D341Med (cell line): ENCODE data around the gene KIAA1217.

ENCODE experiments used
- DNase-seq: peaks from one replicate; pipeline ENCODE4 v3.0.0; 2012; ENCODE audit warnings: low spot score

Gene KIAA1217

DNA sequence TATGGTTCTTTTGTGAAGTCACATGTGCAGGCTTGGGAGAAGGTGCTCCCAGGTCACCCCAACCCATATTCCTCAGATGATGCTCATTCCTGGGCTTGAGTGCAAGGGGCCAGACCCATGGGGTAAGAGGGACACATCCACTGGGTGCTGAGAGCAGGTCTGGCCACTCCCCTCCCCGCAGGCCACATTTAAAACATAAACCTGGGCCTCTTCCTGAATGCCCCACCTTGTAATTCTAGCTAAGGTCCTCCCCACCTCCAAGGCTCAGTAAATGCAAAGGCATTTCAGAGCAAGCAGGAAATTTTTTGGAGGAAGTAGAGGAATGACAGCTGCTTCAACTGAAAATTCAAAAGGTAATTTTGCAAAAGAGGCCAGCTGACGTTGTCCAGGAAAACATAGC, 342.2 kb downstream of the KIAA1217 start:
- DNase-seq: no peak

DNA sequence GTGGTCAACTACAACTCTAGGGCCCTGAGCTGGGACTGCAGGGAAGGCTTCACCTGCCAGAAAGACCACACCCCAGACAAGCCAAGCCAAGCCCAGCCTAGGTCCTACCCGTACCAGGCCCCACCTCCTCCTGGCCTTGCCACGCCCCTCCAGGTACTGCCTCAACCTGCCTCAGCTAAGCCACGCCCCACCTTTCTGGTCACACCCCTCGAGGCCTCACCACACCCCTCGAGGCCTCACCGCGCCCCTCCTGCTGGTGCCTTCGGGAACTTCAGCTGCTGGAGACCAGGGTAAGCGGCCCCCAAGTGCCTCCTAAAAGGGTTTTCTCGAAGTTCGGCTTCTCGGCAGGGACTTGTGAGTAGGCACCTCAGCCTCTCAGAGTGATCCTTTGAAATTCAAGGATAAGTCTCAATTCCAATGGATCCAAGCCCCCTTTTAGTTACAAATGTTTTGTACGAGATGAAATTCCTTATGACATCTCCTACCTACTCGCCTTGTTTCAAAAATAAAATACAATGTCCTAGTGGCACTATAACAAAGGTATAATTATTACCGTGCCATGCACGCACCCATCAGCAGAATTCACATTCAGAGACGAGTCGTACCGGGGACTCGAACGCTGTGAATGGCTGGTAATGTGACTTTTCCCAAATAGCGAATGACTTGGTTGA, 343.5 kb downstream of the KIAA1217 start:
- peak; percentile 49 for DNase-seq

DNA sequence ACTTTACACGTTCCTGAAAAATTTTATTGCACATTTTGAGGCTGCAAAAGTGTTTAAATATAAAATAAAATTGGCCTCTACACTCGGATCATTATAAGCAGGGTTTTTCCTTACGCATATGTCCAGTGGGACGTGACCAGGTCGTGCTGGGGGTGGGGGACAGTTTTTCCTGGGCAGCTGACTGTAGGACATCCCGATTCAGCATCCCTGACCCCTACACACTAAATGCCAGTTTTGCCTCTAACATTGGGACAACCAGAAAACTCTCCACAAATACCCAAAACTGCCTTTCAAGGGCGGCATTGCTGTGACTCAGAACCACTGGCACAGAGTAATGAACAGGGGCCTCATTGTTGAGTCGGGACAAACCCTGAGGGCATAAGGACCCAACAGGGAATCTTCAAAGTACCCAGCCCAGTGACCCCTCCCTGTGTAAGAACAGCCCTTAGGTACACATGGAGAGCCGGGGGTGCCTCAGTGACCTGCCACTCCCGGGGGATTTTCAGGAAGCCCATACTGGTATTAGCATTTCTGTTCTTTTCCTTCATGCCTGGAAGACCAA, 344.2 kb downstream of the KIAA1217 start:
- DNase-seq: no peak

DNA sequence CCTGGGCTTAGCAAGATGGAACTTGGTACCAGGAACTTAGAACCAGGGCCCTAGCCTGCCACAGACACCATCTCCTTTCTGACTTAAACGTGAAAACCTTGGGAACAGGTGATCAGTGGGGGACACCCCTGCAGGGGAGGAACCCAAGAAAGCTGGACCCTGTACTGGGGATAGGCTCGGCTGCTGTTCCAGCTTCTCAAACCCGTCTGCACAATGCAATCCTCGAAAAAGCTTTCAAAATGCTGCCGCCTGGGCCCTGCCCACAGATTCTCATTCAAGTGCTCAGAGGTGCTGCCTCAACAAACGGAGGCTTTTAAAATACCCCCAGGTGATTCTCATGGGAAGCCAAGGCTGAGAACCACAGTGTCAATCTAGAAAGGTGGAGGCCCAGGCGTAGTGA, 345.1 kb downstream of the KIAA1217 start:
- no peak for DNase-seq

DNA sequence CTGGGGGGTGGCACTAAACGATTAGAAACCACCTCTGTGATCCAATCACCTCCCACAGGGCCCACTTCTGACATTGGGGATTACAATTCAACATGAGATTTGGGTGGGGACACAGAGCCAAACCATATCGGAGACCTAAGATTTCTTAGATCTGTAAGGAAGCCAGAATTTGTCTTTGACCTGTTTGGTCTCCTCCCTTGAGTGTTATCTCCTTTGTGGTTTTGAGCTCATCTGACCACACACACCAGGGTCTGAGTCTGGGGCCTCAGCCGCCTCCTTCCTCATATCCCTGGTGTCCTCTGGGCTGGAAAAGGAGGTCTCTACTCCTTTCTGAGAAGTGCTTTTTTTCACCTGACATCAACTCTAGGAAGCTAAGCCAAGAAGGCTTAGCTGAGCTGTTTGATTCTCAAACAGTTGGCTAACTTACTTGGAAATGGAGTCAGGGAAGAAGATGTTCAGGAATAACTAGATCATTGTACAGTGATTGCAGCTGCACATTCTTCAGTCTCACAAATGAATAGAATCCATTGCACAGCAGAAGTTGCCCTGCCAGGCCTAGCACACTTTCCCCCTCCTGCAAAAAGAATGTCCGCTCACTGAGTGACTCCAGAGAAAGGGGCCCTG, 347.3 kb downstream of the KIAA1217 start:
- DNase-seq: no peak

DNA sequence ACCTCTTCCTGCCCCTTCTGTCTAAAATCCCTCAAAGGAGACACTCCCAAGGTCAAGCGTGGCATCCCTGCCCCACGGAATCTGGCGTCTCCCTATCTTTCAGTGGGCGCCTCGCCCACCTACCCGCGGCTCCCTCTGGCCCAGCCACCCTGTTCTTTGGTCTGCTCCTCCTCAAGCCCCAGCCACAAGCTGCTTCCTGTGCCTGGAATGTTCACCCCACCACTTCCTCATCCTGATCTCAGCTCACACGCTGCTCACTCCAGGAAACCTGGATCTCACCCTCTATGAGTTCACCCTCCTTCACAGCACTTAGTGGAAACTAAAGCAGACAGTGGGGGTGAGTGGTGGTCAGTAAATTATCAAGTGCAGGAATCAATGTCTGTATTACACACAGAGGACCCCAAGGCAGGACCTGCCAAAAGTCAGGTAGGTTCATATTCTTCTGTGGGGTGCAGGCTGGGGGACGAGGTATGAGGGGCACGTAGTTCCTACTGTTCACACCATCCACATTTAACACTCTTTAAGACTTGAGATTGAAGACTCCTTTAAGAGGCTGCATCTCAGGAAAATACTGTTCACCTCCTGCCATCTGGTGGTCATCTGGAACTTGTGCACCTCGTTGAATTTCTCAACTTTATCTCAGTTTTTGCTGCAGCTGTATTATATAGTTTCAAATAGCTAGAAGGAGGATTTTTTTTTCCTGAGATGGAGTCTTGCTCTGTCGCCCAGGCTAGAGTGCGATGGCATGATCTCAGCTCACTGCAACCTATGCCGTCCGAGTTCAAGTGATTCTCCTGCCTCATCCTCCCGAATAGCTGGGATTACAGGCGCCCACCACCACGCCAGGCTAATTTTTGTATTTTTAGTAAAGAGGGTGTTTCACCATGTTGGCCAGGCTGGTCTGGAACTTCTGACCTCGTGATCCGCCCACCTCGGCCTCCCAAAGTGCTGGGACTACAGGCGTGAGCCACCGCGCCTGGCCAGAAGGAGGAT, 348.1 kb downstream of the KIAA1217 start:
- DNase-seq: peak; percentile 57

DNA sequence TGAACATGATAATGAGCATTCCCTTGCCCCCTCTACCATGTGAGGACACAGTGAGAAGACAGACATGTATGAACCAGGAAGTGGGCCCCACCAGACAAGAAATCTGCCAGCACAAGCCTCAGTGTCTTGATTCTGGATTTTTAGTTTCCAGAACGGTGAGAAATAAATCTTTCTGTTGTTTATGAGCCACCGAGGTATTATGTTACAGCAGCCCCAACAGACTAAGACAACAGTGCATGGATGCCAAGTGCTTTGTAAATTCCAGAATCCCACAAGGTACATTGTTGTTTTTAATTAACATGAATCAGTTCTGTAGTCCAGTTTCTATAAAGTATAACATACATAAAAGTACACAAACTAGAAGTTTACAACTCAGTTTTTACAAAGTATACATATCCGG, 352.5 kb downstream of the KIAA1217 start:
- no peak for DNase-seq

DNA sequence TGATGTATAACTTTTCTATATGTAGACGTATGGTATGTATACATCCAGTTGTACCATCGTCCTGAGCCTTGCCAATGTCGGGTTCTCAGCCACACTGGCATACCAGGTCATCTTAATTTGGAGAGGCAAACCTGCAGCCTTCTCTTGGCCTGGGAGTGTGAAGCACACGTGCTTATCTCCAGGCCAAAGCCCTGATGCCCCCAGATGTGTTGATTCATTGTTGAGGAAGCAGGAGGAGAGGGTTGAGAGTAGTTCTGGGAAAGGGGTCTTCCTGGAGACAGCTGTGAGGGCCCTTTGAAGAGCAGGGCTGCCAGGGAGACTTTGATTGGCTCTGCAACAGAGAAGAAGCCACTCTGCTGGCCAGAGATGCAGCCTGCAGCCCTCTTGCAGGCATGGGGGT, 359.1 kb downstream of the KIAA1217 start:
- no peak for DNase-seq

DNA sequence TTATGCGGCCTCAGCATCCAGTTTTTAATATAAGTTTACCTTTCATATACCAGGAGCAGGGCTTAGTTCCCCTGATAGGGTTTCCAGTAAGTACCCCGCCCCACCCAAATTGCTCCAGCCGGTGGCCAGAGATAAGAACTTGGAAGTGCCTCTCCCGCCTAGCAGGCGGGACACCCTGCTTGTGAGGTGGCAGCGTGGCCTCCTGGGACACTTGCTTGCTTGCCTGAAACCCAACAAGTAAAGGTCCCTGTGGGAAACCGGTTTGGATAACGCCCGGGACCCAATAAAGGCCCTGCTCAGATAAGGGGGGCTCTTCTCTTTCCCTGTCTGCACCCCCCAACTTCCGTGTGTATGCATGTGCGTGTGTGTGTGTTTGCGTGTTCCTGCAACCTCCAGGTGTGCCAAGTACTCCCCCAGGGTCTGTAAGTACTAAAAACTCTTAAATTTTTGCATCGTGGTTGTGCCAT, 360.4 kb downstream of the KIAA1217 start:
- no peak for DNase-seq

DNA sequence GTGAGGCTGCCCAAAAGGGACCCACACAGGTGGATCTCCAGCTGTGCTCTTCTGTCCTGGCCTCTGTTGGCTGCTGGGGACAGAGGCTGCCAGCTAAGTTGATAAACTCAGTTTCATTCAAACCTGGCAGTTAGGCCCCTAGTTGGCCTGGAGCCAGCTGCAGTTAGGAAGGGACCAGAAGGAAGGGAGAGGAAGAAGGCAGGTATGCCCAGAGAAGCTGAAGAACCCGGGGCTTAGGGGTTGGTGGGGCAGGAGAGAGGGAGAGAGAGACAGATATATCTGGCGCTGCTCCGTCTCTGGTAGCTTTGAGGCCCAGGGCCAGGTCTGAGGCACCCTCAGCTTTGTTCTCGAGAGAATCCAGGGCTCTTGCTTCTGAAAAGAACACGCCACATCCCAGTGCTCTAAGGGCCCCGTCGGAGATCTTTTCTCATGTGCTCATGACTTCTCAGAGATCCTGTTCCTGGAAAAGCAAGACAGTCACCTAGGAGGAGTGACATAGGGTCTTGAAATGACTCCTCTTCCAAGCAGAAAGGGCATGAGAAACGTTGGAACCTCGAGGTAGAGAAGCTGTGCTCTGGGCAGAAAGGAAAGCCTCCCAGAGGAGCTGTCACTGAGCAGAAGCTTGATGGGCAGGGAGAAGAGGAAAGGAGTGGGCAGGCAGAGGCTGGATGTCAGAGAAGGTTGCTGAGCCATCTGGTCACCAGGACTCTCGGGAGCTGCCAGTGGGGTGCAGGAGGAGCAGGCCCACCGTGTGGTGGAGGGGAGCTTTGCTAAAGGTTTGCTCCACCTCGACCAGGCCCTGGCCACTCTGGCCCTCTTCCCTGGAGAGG, 361.1 kb downstream of the KIAA1217 start:
- DNase-seq: no peak

DNA sequence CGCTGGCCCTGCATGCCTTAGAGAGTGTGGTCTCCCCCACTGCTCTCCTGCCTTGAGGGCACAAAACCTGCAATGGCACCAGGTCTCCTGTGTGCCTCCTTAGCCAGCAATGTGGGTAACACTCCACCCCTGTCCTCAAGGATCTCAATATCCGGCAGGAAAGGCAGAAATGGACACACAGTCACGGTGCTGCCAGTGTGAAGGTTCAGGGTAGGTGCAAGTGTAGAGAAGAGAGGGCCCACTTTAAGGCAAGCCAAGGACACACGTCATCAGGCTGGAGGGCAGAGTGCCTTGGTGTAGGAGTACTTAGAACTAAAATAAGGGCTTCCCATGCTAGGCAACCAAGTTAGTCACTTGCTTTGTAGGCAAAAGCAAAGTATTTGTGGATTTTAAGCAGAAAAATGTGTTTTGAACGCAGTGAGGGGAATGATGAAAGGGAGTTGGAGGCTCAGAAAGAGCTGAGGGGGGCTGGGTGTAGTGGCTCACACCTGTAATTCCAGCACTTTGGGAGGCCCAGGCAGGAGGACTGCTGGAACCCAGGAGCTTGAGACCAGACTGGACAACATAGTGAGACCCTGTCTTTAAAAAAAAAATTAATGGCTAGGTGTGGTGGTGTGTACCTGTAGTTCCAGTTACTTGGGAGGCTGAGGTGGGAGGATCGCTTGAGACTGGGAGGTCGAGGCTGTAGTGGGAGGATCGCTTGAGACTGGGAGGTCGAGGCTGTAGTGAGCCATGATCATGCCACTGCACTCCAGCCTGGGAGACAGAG, 361.9 kb downstream of the KIAA1217 start:
- DNase-seq: no peak

DNA sequence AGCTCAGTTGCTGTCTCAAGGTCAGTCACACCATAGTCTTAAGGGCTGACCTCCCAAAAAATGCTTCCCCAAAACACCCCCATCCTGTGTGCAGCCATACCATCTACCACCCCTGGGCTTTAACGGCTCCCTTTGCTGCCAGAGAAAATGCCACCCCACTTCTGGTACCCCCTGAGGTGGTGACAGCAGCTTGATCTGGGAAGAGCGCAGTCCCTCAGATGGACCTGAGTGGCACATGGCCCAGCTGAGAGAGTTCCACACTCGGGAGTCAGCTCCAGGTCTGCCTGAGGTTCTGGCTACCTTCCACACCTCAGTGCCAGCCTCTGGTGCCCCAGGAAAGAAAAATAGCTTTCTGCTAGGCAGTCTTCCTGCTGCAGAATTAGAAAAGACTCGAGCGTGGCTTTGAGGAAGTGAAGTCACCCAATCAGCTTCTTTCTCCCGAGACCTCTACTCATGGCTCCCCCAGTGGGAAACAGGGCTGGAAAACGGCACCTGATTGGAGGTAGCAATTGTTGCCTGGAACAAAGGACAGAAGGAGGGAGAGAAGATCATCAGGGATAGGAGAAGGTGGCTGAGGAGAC, 363.0 kb downstream of the KIAA1217 start:
- no peak for DNase-seq

DNA sequence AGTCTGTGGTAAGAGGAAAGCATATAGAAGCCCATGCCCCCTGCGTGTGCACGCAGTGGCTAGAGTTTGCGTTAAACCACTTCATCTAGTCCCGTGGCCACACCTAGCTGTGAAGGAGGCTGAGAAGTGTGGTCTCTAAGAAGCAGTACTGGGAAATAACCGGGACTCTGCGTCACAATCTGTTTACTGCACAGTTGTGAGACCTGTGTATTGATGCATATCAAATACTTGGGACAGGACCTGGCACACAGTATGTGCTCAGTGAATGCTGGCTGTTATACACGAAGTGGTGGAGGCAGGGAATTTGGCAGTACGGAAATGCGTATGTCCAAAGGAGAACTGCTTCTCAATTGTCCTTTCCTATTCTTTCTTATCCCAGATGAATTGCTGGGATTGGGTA, 365.2 kb downstream of the KIAA1217 start:
- DNase-seq: no peak

DNA sequence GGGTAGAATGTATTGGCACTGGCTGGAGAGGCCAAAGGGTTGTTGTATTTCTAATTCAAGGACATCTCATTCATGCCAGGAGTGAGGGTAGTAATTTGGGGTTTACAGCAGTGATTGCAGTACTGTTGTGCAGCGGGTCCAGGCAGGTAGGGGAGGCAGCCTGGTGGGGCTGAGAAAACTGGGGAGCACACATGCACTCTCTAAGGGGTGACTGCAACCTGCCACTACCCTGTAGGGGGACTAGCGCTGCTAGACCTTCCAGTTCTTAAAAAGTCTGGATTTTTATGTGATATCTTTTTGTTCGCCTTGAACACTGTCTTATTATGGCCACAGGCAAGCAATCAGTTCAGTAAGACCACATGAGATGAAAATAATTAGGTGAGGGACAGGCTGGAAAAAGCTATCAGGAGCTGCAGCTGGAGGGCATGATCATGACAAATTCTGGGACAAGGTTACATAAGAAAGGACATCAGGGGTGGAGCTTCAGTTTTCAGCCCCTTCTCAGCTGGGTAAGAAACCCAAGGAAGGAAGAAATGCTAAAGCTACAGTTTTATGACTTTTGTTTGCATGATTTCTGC, 365.7 kb downstream of the KIAA1217 start:
- no peak for DNase-seq

DNA sequence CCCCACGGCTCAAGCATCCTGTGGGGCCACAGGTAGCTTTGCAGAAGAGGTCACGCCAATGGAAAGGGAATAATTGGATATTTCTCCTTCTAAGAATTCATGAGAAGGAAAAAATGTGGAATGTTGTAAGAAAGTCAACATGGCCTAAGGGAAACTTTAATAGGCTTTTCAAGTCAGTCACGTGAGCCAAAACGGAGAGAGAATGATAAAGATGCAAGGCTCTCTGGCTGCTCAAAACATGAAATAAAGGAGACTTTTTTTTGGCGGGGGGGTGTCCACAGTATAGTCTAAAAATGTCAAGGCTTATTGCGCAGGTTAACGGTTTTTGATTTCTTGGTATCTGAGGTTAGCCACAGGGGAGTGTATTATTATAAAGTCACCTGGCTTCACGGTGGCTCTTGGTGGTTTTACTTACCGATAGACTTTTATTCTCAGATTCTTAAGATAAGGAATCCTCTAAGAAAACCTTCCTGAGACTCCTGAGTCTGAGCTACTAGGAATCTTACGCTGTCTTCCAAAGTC, 366.6 kb downstream of the KIAA1217 start:
- no peak for DNase-seq

DNA sequence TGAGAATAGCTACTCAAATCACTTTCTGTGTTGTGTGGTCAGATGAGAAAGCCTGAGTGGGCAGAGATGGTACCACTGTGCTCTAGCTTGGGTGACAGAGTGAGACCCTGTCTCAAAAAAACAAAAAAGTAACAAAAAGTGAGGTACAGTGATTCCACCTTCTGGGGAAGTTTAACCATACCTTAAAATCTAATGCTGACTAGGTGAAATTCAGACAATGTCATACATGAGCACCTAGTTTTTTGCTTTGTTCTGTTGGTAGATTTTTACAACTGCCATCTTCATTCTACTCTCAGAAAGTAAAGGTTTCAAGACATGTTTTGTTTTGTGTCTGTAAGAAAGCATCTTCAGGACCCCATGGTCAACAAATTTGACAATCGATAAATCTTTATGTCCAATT, 370.5 kb downstream of the KIAA1217 start:
- DNase-seq: no peak

DNA sequence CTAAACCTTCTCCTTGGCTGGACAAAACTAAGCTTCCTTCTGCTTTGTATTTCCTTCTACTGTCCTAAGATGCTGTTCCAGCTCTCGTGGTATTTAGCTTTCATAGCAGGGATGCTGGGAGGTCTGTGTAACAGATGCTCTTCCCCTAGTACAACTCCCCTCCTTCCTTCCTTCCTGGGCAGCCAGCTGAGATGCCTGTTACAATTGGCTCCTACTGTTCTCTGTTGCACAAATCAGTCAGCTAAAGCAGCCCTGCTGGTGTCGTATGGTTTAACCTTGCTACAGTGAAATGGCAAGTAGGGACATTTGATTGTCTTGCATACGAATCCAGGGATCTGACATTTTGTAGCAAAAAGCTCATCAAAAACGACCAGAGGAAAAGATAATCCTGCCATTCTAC, 371.0 kb downstream of the KIAA1217 start:
- no peak for DNase-seq

DNA sequence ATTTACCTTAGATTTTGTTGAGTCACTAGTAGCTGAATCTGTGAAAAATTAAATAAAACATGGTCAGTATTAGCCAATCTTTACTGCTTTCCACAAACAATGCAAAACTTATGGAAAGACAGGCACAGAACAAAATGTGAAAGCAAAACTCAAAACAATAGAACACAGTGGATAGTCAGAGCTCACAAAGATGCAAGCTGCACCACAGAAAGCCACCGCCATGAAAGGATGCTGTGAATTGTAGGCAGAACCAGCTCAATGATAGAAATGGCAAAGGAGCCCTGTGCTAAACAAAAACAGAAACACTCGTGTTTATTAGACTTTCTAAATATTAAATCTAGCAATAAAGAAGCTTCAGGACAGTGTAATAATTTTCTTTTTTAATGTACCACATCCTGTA, 380.3 kb downstream of the KIAA1217 start:
- no peak for DNase-seq

DNA sequence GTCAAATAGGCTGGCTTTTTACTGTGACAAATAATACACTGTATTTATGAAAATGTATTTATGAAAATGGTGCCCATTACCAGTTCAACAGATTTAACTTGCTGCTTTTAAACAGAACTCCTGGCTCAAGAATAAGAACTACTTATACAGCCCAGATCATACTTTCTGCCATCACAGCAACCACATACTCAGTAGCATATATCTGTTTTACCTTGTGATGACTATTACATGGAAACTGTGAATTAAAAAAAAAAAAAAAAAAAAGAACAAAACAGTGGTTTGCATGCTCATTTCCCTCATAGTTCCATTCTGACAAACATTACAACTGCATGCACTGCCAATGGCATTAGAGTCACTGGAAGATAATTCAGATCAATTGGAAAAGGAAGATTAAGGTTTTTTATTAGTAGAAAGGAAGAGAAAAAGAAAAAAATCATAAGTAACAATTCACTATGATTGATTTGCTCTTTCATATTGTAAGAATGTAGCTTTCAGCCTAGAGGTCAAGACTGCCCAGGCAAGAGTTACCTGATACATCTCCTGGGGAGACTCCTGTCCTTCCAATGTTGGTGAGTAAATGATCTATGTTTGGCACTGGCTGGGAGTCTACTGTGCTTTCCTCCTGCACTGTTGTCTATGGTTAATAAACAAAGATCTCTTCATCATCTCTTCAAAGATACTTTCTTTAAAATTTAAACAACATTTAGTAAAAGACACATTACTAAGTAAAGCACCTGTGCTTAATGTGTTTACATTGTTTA, 381.9 kb downstream of the KIAA1217 start:
- no peak for DNase-seq
